GM12878 (cell line): ENCODE data around the gene PTPN22. TPM values are rescaled to one million over a fixed set of nuclear protein-coding genes. Genes with fewer than 3 reads are reported as not detected.

Experiments
- CEBPB ChIP-seq, 2 experiments: fragments of 150-350 bp in 1 of 2; IDR thresholded peaks; 2 replicates each; pipeline ENCODE4 v1.6.1; 2012 to 2014; ENCODE audit warnings: low read depth in 2 of 2, low read length in 2 of 2, borderline replicate concordance in 1 of 2, inconsistent platforms in 1 of 2
- CTCF ChIP-seq, 3 experiments: IDR thresholded peaks in 2 of 3; conservative IDR thresholded peaks in 1 of 3; 2 replicates each; pipeline ENCODE4 v1.5.1; 2011; ENCODE audit warnings: low read depth in 3 of 3, low read length in 3 of 3, mild to moderate bottlenecking in 3 of 3, control low read depth in 2 of 3, moderate library complexity in 2 of 3, inconsistent platforms in 1 of 3, mixed read lengths in 1 of 3; ENCODE audit not compliant: control insufficient read depth in 2 of 3, insufficient read depth in 1 of 3; ENCODE audit errors: extremely low read depth in 1 of 3
- E4F1 ChIP-seq: fragments of 450-650 bp; IDR thresholded peaks from 2 replicates; pipeline ENCODE4 v1.6.1; 2018; ENCODE audit warnings: borderline replicate concordance, mild to moderate bottlenecking; ENCODE audit not compliant: partially characterized antibody
- IKZF1 ChIP-seq: fragments of 450-650 bp; conservative IDR thresholded peaks from 2 replicates; pipeline ENCODE4 v1.6.1; 2017; ENCODE audit warnings: antibody characterized with exemption, mild to moderate bottlenecking
- JUNB ChIP-seq: IDR thresholded peaks from 2 replicates; pipeline ENCODE4 v1.6.1; 2016; ENCODE audit warnings: antibody characterized with exemption, mild to moderate bottlenecking
- MYC ChIP-seq: IDR thresholded peaks from 2 replicates; pipeline ENCODE4 v1.6.1; 2011; ENCODE audit warnings: mild to moderate bottlenecking, low read length, moderate library complexity, inconsistent platforms; ENCODE audit not compliant: insufficient read depth, insufficient replicate concordance, insufficient read length, severe bottlenecking
- NFYA ChIP-seq: IDR thresholded peaks from 2 replicates; pipeline ENCODE4 v1.6.1; 2011; ENCODE audit warnings: low read depth, mild to moderate bottlenecking, low read length, improper control_type of control experiment, borderline replicate concordance
- NR2C1 ChIP-seq: fragments of 450-650 bp; IDR thresholded peaks from 2 replicates; pipeline ENCODE4 v1.6.1; 2017; ENCODE audit warnings: antibody characterized with exemption, mild to moderate bottlenecking, moderate library complexity
- PAX8 ChIP-seq: fragments of 450-650 bp; IDR thresholded peaks from 2 replicates; pipeline ENCODE4 v1.6.1; 2017; ENCODE audit warnings: mild to moderate bottlenecking, moderate library complexity
- PBX3 ChIP-seq: IDR thresholded peaks from 2 replicates; pipeline ENCODE4 v1.6.1; 2011; ENCODE audit warnings: mild to moderate bottlenecking, low read depth, low read length, moderate library complexity; ENCODE audit not compliant: insufficient replicate concordance
- RELB ChIP-seq: fragments of 450-650 bp; IDR thresholded peaks from 2 replicates; pipeline ENCODE4 v1.6.1; 2017; ENCODE audit warnings: low read depth, mild to moderate bottlenecking, moderate library complexity
- RUNX3 ChIP-seq: IDR thresholded peaks from 2 replicates; pipeline ENCODE4 v1.6.1; 2012; ENCODE audit warnings: low read length, inconsistent platforms
- SMAD5 ChIP-seq: IDR thresholded peaks from 2 replicates; pipeline ENCODE4 v1.6.1; 2016; ENCODE audit warnings: antibody characterized with exemption, low read depth
- SRF ChIP-seq, 2 experiments: IDR thresholded peaks; 2 replicates each; pipeline ENCODE4 v1.6.1; 2011; ENCODE audit warnings: low read depth in 2 of 2, low read length in 2 of 2, mild to moderate bottlenecking in 1 of 2, moderate library complexity in 1 of 2
- TCF7 ChIP-seq: IDR thresholded peaks from 2 replicates; pipeline ENCODE4 v1.6.1; 2014; ENCODE audit warnings: antibody characterized with exemption, borderline replicate concordance
- USF1 ChIP-seq: IDR thresholded peaks from 2 replicates; pipeline ENCODE4 v1.6.1; 2011; ENCODE audit warnings: borderline replicate concordance, low read depth, mild to moderate bottlenecking, moderate library complexity, mixed read lengths, low read length; ENCODE audit not compliant: insufficient read depth; ENCODE audit errors: extremely low read length
- ZBTB4 ChIP-seq: fragments of 450-650 bp; formaldehyde crosslinking; IDR thresholded peaks from 2 replicates; pipeline ENCODE4 v1.4.0; 2022; ENCODE audit warnings: mild to moderate bottlenecking, moderate library complexity
- polyA plus RNA-seq, 11 experiments: library from polyadenylated mRNA; depleted of rRNA in 4 of 11; unstranded in 6 of 11; stranded (reverse) in 5 of 11; fragments of >200 nt; fragmentation: Nextera tagmentation in 4 of 11; fragmentation: Illumina TruSeq in 1 of 11; extraction: Ambion mirVana in 4 of 11; extraction: Trizol in 1 of 11; gene quantifications; 1 replicate in 1 of 11; 2 replicates in 10 of 11; pipeline versions ENCODE4 v1.2.1 to v1.2.3, GENCODE V29; 2011 to 2016; ENCODE audit warnings: inconsistent platforms in 2 of 11, missing spikeins in 2 of 11, low read depth in 1 of 11
- total RNA-seq, 4 experiments: library from RNA; depleted of rRNA in 3 of 4; stranded (reverse); fragments of >200 nt in 3 of 4; fragmentation: Illumina TruSeq in 1 of 4; extraction: Trizol in 1 of 4; gene quantifications; 2 replicates each; pipeline versions ENCODE4 v1.2.1 to v1.2.3, GENCODE V29; 2013 to 2021

The PTPN22 gene
- total and polyA plus RNA-seq, 10 of the 15 experiments (the other 5 are each of a cell fraction or from before 2014, with no cell fraction given): 22.8 to 65.1 (median 44.9) TPM

GRCh38 chr1:113784104-113784779 is 87.3 kb downstream of the PTPN22 start (continued):
- TF ChIP-seq CTCF (IDR thresholded peaks at IDR 0.05 in 2 of 3, conservative IDR thresholded peaks at IDR 0.05 in 1 of 3; ENCODE audit: control insufficient read depth in 2 of 3, extremely low read depth in 1 of 3, insufficient read depth in 1 of 3, low read depth in 3 of 3, low read length in 3 of 3): no peak
- TF ChIP-seq RELB: no peak
- peak; percentile 28 for TF ChIP-seq PBX3
- no peak for TF ChIP-seq NR2C1
- TF ChIP-seq SRF (IDR thresholded peaks at IDR 0.05; ENCODE audit: low read depth in 2 of 2, low read length in 2 of 2): no peak
- TF ChIP-seq JUNB: peak; percentile 66
- TF ChIP-seq USF1: no peak
- no peak for TF ChIP-seq E4F1
- TF ChIP-seq RUNX3: peak; percentile 95
- no peak for TF ChIP-seq SMAD5
- TF ChIP-seq NFYA: no peak
- peak; percentile 54; the same call in 1 of the 2 replicates for TF ChIP-seq IKZF1
- TF ChIP-seq MYC: no peak
- TF ChIP-seq TCF7: no peak
- TF ChIP-seq CEBPB (IDR thresholded peaks at IDR 0.05; ENCODE audit: borderline replicate concordance in 1 of 2, low read depth in 2 of 2, low read length in 2 of 2): no peak
- TF ChIP-seq ZBTB4 (CRISPR knock-in tag): no peak
- TF ChIP-seq PAX8: no peak
